Coronary artery (tissue), 2 donors: ENCODE data around the gene PUS1.
"Not testable (repeated sequence)": the region's sequence is repeated elsewhere in the genome, so short reads cannot be mapped to it uniquely, and the experiment has no call there.

ENCODE experiments used
- DNase-seq: peaks from one replicate; pipeline ENCODE4 v3.0.0-alpha.2; 2017; ENCODE audit warnings: low spot score
- H3K27ac ChIP-seq, 2 donors: fragments of 200-600 bp; sonication (generic); one replicate each; pipeline ENCODE4 v1.5.1; 2016 to 2019
- H3K4me3 ChIP-seq: fragments of 200-600 bp; sonication (generic); 2 replicates; pipeline ENCODE4 v1.5.1; 2016; ENCODE audit warnings: mild to moderate bottlenecking, moderate library complexity
- TF ChIP-seq, protein P1 (sequence below): fragments of 200-600 bp; sonication (generic); IDR thresholded peaks from one replicate; pipeline ENCODE4 v1.5.1; 2019; ENCODE audit warnings: antibody characterized with exemption

The PUS1 gene

DNA sequence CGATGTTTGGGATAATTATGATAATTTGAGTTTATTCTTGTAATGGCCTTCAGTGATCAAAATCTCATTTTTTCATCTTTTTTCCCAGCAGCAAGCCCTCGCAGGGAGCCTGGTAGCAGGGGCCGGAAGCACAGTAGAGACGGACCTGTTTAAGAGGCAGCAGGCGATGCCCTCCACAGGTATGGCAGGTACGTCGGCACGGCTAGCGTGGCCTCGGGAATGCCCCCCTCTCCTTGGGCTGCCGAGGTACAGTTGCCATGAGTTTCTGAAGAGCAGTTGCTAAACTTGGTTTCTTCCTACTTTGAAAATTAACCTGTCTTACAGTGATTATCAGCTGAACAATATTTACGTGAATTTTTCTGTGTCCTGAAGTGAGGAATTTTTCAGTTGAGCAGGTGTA, 50.5 kb downstream of the PUS1 start:
- no peak overlapping the region for H3K27ac ChIP-seq
- no peak for DNase-seq
- TF ChIP-seq, protein P1, sequence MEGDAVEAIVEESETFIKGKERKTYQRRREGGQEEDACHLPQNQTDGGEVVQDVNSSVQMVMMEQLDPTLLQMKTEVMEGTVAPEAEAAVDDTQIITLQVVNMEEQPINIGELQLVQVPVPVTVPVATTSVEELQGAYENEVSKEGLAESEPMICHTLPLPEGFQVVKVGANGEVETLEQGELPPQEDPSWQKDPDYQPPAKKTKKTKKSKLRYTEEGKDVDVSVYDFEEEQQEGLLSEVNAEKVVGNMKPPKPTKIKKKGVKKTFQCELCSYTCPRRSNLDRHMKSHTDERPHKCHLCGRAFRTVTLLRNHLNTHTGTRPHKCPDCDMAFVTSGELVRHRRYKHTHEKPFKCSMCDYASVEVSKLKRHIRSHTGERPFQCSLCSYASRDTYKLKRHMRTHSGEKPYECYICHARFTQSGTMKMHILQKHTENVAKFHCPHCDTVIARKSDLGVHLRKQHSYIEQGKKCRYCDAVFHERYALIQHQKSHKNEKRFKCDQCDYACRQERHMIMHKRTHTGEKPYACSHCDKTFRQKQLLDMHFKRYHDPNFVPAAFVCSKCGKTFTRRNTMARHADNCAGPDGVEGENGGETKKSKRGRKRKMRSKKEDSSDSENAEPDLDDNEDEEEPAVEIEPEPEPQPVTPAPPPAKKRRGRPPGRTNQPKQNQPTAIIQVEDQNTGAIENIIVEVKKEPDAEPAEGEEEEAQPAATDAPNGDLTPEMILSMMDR, result no peak
- no peak overlapping the region for H3K4me3 ChIP-seq

DNA sequence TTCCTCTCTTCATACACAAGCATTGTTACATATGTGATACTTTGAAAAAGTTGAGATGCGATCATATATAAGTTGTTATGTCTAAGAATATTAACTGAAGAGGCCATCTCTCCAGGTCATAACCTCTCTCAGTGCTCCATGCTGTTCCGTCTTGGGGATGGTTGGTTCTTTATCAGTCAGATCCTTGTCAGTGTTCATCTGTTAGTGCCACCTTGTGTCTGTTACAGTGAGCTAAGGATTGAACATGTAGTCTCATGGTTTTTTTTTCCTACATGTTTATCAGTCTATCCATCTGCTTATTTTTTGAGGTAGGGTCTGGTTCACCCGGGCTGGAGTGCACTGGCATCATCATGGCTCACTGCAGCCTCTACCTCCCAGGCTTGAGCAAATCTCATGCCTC, 51.2 kb downstream of the PUS1 start:
- Histone ChIP-seq H3K27ac (no peak overlapping the region), H3K4me3 (no peak overlapping the region)
- no peak for DNase-seq
- TF ChIP-seq, protein P1, result no peak

DNA sequence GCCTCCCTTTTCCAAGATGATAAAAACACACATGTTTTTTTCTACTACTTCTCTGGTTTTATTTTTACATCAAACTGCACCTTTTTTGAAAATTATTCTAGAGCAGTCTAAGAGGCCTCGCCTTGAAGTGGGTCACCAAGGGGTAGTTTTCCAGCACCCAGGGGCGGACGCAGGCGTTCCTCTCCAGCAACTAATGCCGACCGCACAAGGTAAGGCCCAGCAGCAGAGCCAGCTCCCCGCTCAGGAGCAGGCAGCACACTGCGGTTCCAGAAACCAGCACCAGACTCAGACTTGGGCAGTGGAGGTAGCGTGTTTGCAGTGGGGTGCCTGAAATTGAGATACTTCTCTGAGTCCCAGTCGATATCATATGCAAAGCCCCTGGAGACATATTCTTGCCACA, 52.3 kb downstream of the PUS1 start:
- no peak for DNase-seq
- no peak overlapping the region for H3K4me3 ChIP-seq
- H3K27ac ChIP-seq, result no peak overlapping the region
- TF ChIP-seq, protein P1, result no peak

DNA sequence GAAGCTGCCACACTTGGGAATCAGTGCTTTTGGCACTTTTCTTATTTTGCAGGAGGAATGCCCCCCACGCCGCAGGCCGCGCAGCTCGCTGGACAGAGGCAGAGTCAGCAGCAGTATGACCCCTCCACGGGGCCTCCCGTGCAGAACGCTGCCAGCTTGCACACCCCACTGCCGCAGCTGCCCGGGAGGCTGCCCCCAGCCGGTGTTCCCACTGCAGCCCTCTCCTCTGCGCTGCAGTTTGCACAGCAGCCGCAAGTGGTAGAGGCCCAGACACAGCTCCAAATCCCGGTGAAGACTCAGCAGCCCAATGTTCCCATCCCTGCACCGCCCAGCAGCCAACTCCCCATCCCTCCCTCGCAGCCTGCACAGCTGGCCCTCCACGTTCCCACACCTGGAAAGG, 53.0 kb downstream of the PUS1 start:
- no peak for DNase-seq
- Histone ChIP-seq H3K27ac (no peak overlapping the region), H3K4me3 (no peak overlapping the region)
- TF ChIP-seq, protein P1, result no peak

DNA sequence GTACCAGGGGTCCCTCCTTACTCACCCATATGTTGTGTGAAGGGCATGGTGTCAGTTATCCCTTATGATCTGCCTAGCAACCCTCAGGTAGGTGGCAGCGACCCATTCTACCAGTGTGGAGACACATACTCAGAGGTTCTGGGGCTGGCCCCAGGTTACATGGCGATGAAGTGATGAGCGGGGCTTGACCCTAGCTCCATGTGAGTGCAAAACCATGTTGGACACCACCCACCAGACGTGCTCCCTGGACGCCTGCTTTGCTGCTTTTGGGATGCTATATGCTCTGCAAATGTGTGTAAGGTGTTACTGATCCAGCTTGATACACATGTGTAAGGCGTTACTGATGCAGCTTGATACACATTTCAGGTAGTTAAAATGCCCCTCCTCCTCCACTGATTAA, 54.0 kb downstream of the PUS1 start:
- TF ChIP-seq, protein P1, result no peak
- Histone ChIP-seq H3K27ac (no peak overlapping the region), H3K4me3 (no peak overlapping the region)
- no peak for DNase-seq

DNA sequence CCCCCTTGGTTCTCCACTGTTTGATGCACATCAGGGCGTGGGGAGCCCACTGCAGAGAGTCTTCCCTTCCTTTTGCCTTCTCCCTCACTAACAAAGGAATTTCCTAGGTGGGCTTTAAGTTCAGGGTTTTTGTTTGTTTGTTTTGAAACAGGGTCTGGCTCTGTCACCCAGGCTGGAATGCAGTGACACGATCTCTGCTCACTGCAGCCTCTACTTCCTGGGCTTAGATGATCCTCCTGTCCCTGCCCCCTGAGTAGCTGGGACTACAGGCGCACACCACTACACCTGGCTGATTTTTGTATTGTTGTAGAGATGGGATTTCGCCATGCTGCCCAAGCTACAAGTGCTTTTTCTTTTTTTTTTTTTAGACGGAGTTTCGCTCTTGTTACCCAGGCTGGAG, 54.5 kb downstream of the PUS1 start:
- Histone ChIP-seq H3K27ac (no peak overlapping the region), H3K4me3 (no peak overlapping the region)
- TF ChIP-seq, protein P1, result no peak
- no peak for DNase-seq

DNA sequence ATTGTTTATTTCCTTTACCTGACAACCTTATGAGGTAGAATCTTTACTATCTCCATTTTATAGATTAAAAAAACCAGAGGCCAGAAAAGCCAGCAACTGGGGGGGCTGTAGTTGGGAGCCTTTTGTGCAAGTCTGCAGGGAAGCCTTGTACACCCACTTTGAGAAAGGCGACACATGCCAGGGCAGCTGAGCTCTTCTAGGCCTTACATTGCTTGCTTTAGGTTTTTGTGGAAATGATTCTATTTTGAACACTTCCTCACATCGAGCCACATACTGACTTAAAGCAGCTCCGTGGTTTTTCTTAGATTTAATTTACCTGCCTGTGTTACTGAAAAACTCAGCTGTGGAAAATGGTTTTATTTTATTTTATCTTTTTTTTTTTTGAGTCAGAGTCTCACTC, 55.3 kb downstream of the PUS1 start:
- Histone ChIP-seq H3K4me3 (no peak overlapping the region), H3K27ac (no peak overlapping the region)
- no peak for DNase-seq
- TF ChIP-seq, protein P1, result no peak

DNA sequence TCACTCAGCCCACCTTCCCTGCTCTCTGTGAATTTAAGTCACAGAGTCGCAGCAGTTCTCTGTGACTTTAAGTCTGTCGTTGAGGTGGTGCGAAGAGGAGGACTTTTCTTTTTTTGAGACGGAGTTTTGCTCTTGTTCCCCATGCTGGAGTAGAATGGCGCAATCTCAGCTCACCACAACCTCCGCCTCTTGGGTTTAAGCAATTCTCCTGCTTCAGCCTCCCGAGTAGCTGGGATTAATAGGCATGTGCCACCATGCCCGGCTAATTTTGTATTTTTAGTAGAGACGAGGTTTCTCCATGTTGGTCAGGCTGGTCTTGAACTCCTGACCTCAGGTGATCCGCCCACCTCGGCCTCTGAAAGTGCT, 56.4 kb downstream of the PUS1 start:
- not testable (repeated sequence) for H3K27ac ChIP-seq, DNase-seq, H3K4me3 ChIP-seq
